Measurements from ENCODE around the gene GNAT1.
A peak's percentile ranks its signal among the peaks of the same experiment; 100 is the strongest.

The GNAT1 gene

DNA sequence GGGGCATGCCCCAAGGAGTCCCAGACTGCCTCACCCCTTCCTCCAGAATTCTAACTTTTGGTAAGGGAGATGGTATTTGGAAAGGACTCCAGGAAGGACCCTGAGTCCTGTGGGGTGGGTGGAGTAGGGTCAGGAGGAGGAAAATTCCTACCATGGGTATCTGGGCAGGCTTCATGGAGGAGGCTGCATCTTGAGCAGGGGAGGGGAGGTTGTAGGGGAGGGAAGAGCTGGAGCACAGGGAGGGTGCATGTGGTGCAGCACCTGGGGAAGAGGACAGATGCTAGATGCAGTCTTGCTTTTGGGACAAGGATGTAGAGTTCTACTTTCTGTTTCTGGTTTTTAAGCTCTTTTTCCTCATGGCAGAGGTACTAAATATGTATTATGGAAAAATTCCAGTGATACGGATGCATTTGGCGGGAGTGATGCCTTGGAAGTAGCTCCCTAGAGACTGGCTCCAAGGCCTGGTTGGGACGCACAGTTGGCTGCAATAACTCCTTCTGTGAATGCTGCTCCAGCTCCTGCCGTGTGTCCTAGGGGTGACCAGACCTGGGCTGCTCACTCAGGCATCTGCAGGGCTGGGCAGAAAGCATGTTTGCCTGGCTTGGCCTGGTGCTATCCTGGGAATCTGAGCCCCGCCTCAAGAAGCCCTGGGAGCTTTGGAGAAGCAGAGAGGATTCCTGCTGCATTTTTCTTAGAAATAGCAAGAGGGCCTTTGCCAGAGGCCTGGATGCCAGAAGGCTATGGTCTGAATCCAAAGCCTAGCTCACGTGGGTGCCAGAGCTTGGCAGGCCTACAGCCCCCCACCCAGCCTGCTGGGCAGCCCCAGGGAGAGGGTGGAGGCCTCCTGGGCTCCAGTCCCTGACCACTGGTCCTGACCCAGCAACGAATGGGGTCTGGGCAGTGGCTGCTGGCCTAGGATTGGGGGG is 26.2 kb upstream of the GNAT1 start:
- no peak for DNase-seq
- Mint-ChIP-seq H3K4me3 (peak overlapping the region; percentile 47), H3K27ac (peak overlapping the region; percentile 100), H3K9me3 (no peaks in the 10 kb centered on the region), H3K27me3 (ENCODE audit: low read depth, poor library complexity) (no peaks in the 10 kb centered on the region), H3K36me3 (ENCODE audit: low read depth) (peaks cover 30% of the 10 kb centered on the region), H3K4me1 (peaks cover 98% of the 10 kb centered on the region)
- TF ChIP-seq, protein P1, sequence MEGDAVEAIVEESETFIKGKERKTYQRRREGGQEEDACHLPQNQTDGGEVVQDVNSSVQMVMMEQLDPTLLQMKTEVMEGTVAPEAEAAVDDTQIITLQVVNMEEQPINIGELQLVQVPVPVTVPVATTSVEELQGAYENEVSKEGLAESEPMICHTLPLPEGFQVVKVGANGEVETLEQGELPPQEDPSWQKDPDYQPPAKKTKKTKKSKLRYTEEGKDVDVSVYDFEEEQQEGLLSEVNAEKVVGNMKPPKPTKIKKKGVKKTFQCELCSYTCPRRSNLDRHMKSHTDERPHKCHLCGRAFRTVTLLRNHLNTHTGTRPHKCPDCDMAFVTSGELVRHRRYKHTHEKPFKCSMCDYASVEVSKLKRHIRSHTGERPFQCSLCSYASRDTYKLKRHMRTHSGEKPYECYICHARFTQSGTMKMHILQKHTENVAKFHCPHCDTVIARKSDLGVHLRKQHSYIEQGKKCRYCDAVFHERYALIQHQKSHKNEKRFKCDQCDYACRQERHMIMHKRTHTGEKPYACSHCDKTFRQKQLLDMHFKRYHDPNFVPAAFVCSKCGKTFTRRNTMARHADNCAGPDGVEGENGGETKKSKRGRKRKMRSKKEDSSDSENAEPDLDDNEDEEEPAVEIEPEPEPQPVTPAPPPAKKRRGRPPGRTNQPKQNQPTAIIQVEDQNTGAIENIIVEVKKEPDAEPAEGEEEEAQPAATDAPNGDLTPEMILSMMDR (IDR thresholded peaks at IDR 0.05), result no peak

DNA sequence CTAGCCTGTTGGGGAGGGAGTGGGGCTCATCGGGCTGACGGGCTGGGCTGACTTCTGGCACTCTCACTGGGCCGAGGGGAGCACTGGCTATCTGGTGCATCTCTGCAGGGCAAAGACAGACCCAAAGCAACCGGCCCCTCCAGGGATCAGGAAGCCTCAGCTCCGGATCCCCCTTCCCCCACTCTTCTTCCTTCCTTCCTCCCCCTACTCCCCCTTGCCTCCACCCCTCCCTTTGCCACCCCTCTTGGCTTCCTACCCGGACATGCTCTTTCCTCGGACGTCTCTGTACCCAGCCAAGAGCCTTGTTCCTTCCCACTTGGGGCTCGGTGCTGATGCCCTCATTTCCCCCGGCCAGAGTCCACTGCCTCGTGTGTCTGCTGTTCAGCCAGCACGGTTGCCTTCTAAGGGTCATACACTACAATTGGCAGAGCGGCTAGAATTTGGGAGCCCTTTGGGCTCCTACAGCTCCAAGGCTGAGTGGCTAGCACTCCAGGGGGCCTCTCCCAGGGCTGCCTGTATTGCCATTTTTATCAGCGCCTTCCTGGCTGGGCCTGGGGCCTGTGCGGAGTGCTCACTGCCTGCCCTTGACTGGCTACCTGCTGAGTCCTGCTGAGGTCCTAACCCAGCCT is 25.4 kb upstream of the GNAT1 start:
- H3K27me3 Mint-ChIP-seq (ENCODE audit: low read depth, poor library complexity), result no peaks in the 10 kb centered on the region
- H3K4me3 Mint-ChIP-seq, result peak overlapping the region; percentile 61
- peaks cover 29% of the 10 kb centered on the region for H3K36me3 Mint-ChIP-seq (ENCODE audit: low read depth)
- TF ChIP-seq, protein P1 (IDR thresholded peaks at IDR 0.05), result no peak
- H3K9me3 Mint-ChIP-seq, result no peaks in the 10 kb centered on the region
- H3K27ac Mint-ChIP-seq, result peak overlapping the region; percentile 100
- peak; percentile 40 for DNase-seq
- peaks cover 100% of the 10 kb centered on the region for H3K4me1 Mint-ChIP-seq

DNA sequence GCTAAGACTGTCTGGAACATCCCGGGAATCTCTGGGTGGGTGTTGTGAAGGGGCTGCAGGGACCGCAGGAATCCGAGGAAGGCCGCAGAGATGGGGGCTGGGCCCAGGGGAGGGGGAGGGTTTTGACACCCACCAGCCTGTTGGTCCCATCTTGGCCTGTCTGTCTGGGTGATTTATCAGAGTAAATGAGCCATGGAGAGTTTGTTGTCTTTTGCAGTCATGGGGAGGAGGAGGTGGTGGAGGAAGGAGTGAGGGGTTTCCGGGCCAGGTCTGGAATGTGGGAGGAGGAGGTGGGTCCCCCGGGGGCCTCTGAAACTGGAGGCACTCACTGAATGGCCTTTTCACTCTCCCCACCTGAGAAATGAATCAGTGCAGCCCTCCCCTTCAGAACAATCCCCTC is 24.8 kb upstream of the GNAT1 start:
- no peaks in the 10 kb centered on the region for H3K27me3 Mint-ChIP-seq (ENCODE audit: low read depth, poor library complexity)
- DNase-seq, result peak; percentile 75
- TF ChIP-seq, protein P1 (IDR thresholded peaks at IDR 0.05), result no peak
- peak overlapping the region; percentile 61 for H3K4me3 Mint-ChIP-seq
- peak overlapping the region; percentile 100 for H3K27ac Mint-ChIP-seq
- H3K4me1 Mint-ChIP-seq, result peaks cover 97% of the 10 kb centered on the region
- H3K36me3 Mint-ChIP-seq (ENCODE audit: low read depth), result peaks cover 23% of the 10 kb centered on the region
- no peaks in the 10 kb centered on the region for H3K9me3 Mint-ChIP-seq

DNA sequence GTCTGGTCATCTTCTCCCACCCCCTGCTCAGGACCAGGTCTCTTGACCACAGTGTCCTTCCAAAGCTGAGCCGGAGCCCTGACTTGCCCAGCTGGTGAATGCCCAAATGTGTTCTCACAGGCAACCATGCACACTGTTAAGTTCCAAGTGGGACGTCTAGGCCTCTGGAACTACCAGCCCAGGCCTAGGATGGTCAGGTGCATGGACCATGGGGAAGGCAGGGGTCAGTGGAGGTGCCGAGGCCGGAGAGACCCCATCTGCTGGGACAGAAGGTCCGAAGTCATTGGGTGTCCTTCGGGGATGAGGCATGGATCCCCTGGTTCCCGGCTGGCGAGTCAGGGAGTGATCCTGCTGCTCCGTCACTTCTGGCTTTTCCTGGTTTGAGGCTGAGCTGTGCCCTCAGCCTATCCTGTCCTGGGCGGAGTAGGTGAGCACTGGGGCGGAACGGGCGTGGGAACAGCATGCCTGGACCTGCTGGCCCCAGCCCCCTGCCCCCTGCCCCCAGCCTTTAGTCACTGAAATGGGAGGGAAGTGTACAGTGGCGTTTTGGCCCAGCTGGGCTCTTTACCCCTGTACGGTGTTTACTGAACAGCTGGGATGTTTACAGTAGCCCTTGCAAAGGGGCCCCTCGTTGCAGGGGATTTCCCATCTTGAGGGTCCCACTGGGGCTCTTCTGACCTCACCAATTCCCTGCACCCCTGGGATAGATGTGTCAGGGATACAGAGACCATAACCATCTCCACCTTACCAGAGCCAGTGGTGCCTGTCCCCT is 24.2 kb upstream of the GNAT1 start:
- Mint-ChIP-seq H3K27ac (peak overlapping the region; percentile 100), H3K4me1 (peaks cover 95% of the 10 kb centered on the region), H3K4me3 (peak overlapping the region; percentile 67), H3K27me3 (ENCODE audit: low read depth, poor library complexity) (no peaks in the 10 kb centered on the region), H3K9me3 (no peaks in the 10 kb centered on the region), H3K36me3 (ENCODE audit: low read depth) (peaks cover 22% of the 10 kb centered on the region)
- TF ChIP-seq, protein P1 (IDR thresholded peaks at IDR 0.05), result no peak
- peak; percentile 94 for DNase-seq

DNA sequence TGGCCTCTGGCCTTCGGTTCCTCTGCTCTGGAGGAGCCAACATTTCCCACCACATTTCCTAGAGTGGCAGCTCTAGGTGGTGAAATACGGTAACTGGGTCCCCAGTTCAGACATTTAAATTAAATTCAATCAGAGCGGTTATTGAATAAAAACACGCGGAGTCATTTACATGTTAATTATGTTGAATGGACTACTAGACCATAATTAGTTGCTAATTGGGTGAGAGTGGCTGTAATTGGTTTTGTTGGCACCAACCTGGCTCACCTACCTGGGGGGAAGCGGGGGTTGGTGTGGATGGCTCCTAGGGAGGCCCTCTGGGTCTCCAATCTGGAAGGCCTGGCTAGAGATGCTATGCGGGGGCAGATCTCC is 23.6 kb upstream of the GNAT1 start:
- Mint-ChIP-seq H3K4me3 (peak overlapping the region; percentile 67), H3K36me3 (ENCODE audit: low read depth) (peaks cover 17% of the 10 kb centered on the region), H3K27me3 (ENCODE audit: low read depth, poor library complexity) (no peaks in the 10 kb centered on the region), H3K27ac (peak overlapping the region; percentile 100), H3K9me3 (no peaks in the 10 kb centered on the region), H3K4me1 (peaks cover 91% of the 10 kb centered on the region)
- no peak for DNase-seq
- TF ChIP-seq, protein P1 (IDR thresholded peaks at IDR 0.05), result no peak
